HCT116 (cell line): ENCODE results near the gene PLA2G2C. TPM values are rescaled to one million over a fixed set of nuclear protein-coding genes. Genes with fewer than 3 reads are reported as not detected.

Experiments
- ATAC-seq: fragments of 200-7000 bp; cut with Tn5 transposase; 2 replicates; pipeline ENCODE4 v1.9.1; 2020; ENCODE audit warnings: mild to moderate bottlenecking, moderate library complexity
- BruUV-seq: library from RNA; stranded (reverse); fragments of 400-500 nt; replicated peaks from 2 replicates; lab custom pipeline; 2021; lab: Mats Ljungman, UMichigan
- CTCF ChIA-PET: fragments of 300-600 bp; sonication (Branson Sonifier 250); formaldehyde crosslinking; loops from one replicate; lab custom pipeline; 2021; ENCODE audit warnings: antibody characterized with exemption; lab: Charles Lee
- POLR2A ChIA-PET: fragments of 300-600, 350-600 bp; sonication (Branson Sonifier 250); formaldehyde crosslinking; loops from one replicate; lab custom pipeline; 2021; ENCODE audit warnings: antibody characterized with exemption; lab: Charles Lee
- RAD21 ChIA-PET, 2 experiments: fragments of 300-600 bp; sonication (Branson Sonifier 250); formaldehyde crosslinking; loops; one replicate each; lab custom pipeline; 2023; ENCODE audit warnings: low total read pairs in 2 of 2; ENCODE audit not compliant: uncharacterized antibody in 2 of 2, unreplicated experiment in 2 of 2, low non-redundant PET in 1 of 2; lab: Charles Lee
- DNase-seq: peaks from one replicate; pipeline ENCODE4 v3.0.0-alpha.2; 2010; ENCODE audit warnings: low read depth, low spot score
- H2AFZ ChIP-seq: fragments of 200-600 bp; shearing (Covaris generic), sonication (generic); 2 replicates; pipeline ENCODE4 v1.6.1; 2017; ENCODE audit warnings: low read depth, mixed run types, mixed read lengths, antibody characterized with exemption, low read length; ENCODE audit not compliant: poor library complexity, severe bottlenecking
- H3K27ac ChIP-seq: 2 replicates; pipeline ENCODE4 v1.5.1; 2012; ENCODE audit warnings: low read depth, low read length
- H3K27me3 ChIP-seq: fragments of 200-600 bp; sonication (generic); 2 replicates; pipeline ENCODE4 v1.6.1; 2016; ENCODE audit warnings: mixed run types, low read length, mixed read lengths; ENCODE audit not compliant: insufficient read depth
- H3K36me3 ChIP-seq, 2 experiments: fragments of 200-500 bp in 1 of 2; fragments of 200-600 bp in 1 of 2; sonication (Bioruptor generic) in 1 of 2; sonication (generic) in 1 of 2; 2 replicates each; pipeline versions ENCODE4 v1.5.1 to v1.6.1; 2014 to 2016; ENCODE audit warnings: low read length in 2 of 2, inconsistent platforms in 1 of 2, mixed read lengths in 1 of 2, mixed run types in 1 of 2; ENCODE audit not compliant: insufficient read depth in 2 of 2, control insufficient read depth in 1 of 2
- H3K4me1 ChIP-seq, 2 experiments: fragments of 200-600 bp in 1 of 2; sonication (generic) in 1 of 2; 2 replicates each; pipeline versions ENCODE4 v1.5.1 to v1.6.1; 2012 to 2017; ENCODE audit warnings: low read length in 2 of 2, inconsistent platforms in 1 of 2, mild to moderate bottlenecking in 1 of 2, mixed read lengths in 1 of 2, mixed run types in 1 of 2, moderate library complexity in 1 of 2; ENCODE audit not compliant: insufficient read depth in 2 of 2, control insufficient read depth in 1 of 2
- H3K4me2 ChIP-seq: fragments of 200-600 bp; sonication (generic); 2 replicates; pipeline ENCODE4 v1.6.1; 2017; ENCODE audit warnings: mixed run types, low read length, mixed read lengths
- H3K4me3 ChIP-seq, 2 experiments: fragments of 200-600 bp in 1 of 2; sonication (generic) in 1 of 2; replicated peaks in 1 of 2; 2 replicates each; pipeline ENCODE4 v1.5.1; 2011 to 2016; ENCODE audit warnings: low read length in 2 of 2, control low read depth in 1 of 2, low read depth in 1 of 2, mild to moderate bottlenecking in 1 of 2, mixed read lengths in 1 of 2, mixed run types in 1 of 2
- H3K79me2 ChIP-seq: fragments of 200-600 bp; sonication (generic); 2 replicates; pipeline ENCODE4 v1.6.1; 2017; ENCODE audit warnings: mild to moderate bottlenecking, mixed run types, low read length, moderate library complexity, mixed read lengths; ENCODE audit not compliant: insufficient read depth
- H3K9ac ChIP-seq: fragments of 200-600 bp; sonication (generic); 2 replicates; pipeline ENCODE4 v1.6.1; 2016; ENCODE audit warnings: low read length, mixed read lengths
- H3K9me2 ChIP-seq: fragments of 200-600 bp; sonication (generic), shearing (Covaris generic); 2 replicates; pipeline ENCODE4 v1.6.1; 2017; ENCODE audit warnings: mixed run types, mild to moderate bottlenecking, moderate library complexity; ENCODE audit not compliant: insufficient read depth
- H3K9me3 ChIP-seq, 2 experiments: fragments of 200-500 bp in 1 of 2; fragments of 200-600 bp in 1 of 2; sonication (Bioruptor generic) in 1 of 2; sonication (generic) in 1 of 2; 2 replicates each; pipeline ENCODE4 v1.6.1; 2014 to 2017; ENCODE audit warnings: low read length in 2 of 2, mixed read lengths in 2 of 2, inconsistent platforms in 1 of 2, low read depth in 1 of 2, mild to moderate bottlenecking in 1 of 2, mixed run types in 1 of 2, moderate library complexity in 1 of 2; ENCODE audit not compliant: control insufficient read depth in 1 of 2, insufficient read depth in 1 of 2
- H4K20me1 ChIP-seq: fragments of 200-600 bp; sonication (generic), shearing (Covaris generic); 2 replicates; pipeline ENCODE4 v1.6.1; 2017; ENCODE audit warnings: mixed run types, mild to moderate bottlenecking, moderate library complexity; ENCODE audit not compliant: insufficient read depth
- CBX3 ChIP-seq: IDR thresholded peaks from 2 replicates; pipeline ENCODE4 v1.6.1; 2012; ENCODE audit warnings: low read depth
- CEBPB ChIP-seq: IDR thresholded peaks from 2 replicates; pipeline ENCODE4 v1.6.1; 2012; ENCODE audit warnings: low read depth
- EGR1 ChIP-seq: IDR thresholded peaks from 2 replicates; pipeline ENCODE4 v1.6.1; 2012; ENCODE audit warnings: low read depth
- EZH2 ChIP-seq: fragments of 200-600 bp; sonication (generic); IDR thresholded peaks from 2 replicates; pipeline ENCODE4 v1.6.1; 2017; ENCODE audit warnings: antibody characterized with exemption, mixed run types
- EZH2phosphoT487 ChIP-seq: fragments of 200-600 bp; IDR thresholded peaks from 2 replicates; pipeline ENCODE4 v1.6.1; 2018; ENCODE audit warnings: antibody characterized with exemption, borderline replicate concordance
- FOSL1 ChIP-seq: IDR thresholded peaks from 2 replicates; pipeline ENCODE4 v1.6.1; 2012; ENCODE audit warnings: low read depth
- JUND ChIP-seq: IDR thresholded peaks from 2 replicates; pipeline ENCODE4 v1.6.1; 2012
- POLR2AphosphoS5 ChIP-seq: IDR thresholded peaks from 2 replicates; pipeline ENCODE4 v1.6.1; 2011; ENCODE audit warnings: mild to moderate bottlenecking, low read depth, low read length, moderate library complexity
- RAD21 ChIP-seq: IDR thresholded peaks from 2 replicates; pipeline ENCODE4 v1.6.1; 2012; ENCODE audit warnings: low read depth, mild to moderate bottlenecking
- YY1 ChIP-seq: IDR thresholded peaks from 2 replicates; pipeline ENCODE4 v1.6.1; 2011; ENCODE audit warnings: low read length, low read depth, moderate library complexity, mild to moderate bottlenecking; ENCODE audit not compliant: insufficient replicate concordance; ENCODE audit errors: extremely low read depth
- ZFX ChIP-seq: fragments of 450-650 bp; IDR thresholded peaks from 2 replicates; pipeline ENCODE4 v1.6.1; 2017
- ZNF274 ChIP-seq: fragments of 200-500 bp; sonication (Bioruptor generic); IDR thresholded peaks from 2 replicates; pipeline ENCODE4 v1.6.1; 2014; ENCODE audit warnings: mild to moderate bottlenecking, low read depth, low read length, inconsistent platforms
- intact Hi-C: fragments of 100-400 bp; cut with micrococcal nuclease; formaldehyde crosslinking; loops from 2 replicates; pipeline ENCODE4 v1.10.0; 2022
- total RNA-seq: library from RNA; stranded (reverse); gene quantifications from one replicate; pipeline ENCODE4 v1.2.1, GENCODE V29; 2021; ENCODE audit not compliant: unreplicated experiment
- TF ChIP-seq, protein P1 (sequence below): IDR thresholded peaks from 2 replicates; pipeline ENCODE4 v1.6.1; 2012
- TF ChIP-seq, protein P2 (sequence below): IDR thresholded peaks from 2 replicates; pipeline ENCODE4 v1.6.1; 2012; ENCODE audit warnings: low read depth
- TF ChIP-seq, protein P3 (sequence below): IDR thresholded peaks from 2 replicates; pipeline ENCODE4 v1.6.1; 2012

PLA2G2C gene
- total RNA-seq, 1 experiment from 2014 or later: not detected

DNA sequence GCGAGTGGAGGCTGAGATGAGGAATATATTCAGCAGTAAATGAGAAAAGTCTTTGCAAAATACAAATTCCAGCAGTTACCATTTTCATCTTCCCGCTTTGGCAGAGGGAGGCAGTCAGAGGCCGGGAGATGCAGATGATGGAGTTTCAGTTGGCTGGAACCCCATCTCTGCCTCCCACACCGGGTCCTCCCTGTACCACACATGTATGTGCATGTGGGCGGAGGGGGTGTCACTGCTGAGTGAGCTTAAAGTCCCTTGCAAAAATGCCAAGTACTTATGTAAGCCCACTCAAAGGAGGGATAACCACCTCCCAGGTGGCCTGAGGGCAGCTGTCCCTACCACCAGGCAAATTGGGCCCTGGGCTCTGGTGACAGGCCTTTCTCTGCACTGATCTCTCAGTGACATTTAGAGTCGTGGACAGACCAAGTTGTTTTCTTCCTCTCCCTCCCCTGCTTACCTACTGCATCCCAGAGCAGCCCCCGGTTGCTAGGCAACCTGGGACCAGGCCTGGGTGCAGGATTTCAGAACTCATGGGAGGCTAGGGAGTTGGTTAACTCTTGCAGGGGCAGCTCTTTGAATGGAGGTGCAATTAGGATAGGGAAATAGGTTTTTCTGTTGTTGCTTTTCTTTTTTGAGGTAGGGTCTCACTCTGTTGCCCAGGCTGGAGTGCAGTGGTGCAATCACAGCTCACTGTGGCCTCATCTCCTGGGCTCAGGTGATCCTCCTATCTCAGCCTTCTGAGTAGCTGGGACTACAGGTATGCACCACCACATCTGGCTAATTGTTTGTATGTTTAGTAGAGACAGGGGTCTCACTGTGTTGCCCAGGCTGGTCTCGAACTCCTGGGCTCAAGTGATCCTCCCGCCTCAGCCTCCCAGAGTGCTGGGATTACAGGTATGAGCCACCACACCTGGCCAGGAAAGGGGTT, 17.5 kb downstream of the PLA2G2C start:
- no TSS peak for BruUV-seq
- Histone ChIP-seq H3K27me3 (no peaks in the 10 kb centered on the region), H3K9ac (no peak overlapping the region), H3K9me3 (no peaks in the 10 kb centered on the region), H2AFZ (no peak overlapping the region), H3K4me2 (no peak overlapping the region), H3K9me2 (no peaks in the 10 kb centered on the region), H3K79me2 (no peaks in the 10 kb centered on the region), H3K36me3 (no peaks in the 10 kb centered on the region), H3K4me3 (no peak overlapping the region), H3K27ac (no peak overlapping the region), H4K20me1 (no peaks in the 10 kb centered on the region), H3K4me1 (peaks cover 0 to 10% of the 10 kb centered on the region in 2 experiments; a peak in 2 of 4 replicates)
- ATAC-seq: no peak
- TF ChIP-seq CEBPB (no peak), JUND (no peak), YY1 (no peak), POLR2AphosphoS5 (no peak), CBX3 (no peak), RAD21 (no peak), ZFX (no peak), ZNF274 (no peak), FOSL1 (no peak), EZH2phosphoT487 (no peak), EZH2 (no peak), EGR1 (no peak)
- TF ChIP-seq, protein P1, sequence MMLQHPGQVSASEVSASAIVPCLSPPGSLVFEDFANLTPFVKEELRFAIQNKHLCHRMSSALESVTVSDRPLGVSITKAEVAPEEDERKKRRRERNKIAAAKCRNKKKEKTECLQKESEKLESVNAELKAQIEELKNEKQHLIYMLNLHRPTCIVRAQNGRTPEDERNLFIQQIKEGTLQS: no peak
- TF ChIP-seq, protein P2, sequence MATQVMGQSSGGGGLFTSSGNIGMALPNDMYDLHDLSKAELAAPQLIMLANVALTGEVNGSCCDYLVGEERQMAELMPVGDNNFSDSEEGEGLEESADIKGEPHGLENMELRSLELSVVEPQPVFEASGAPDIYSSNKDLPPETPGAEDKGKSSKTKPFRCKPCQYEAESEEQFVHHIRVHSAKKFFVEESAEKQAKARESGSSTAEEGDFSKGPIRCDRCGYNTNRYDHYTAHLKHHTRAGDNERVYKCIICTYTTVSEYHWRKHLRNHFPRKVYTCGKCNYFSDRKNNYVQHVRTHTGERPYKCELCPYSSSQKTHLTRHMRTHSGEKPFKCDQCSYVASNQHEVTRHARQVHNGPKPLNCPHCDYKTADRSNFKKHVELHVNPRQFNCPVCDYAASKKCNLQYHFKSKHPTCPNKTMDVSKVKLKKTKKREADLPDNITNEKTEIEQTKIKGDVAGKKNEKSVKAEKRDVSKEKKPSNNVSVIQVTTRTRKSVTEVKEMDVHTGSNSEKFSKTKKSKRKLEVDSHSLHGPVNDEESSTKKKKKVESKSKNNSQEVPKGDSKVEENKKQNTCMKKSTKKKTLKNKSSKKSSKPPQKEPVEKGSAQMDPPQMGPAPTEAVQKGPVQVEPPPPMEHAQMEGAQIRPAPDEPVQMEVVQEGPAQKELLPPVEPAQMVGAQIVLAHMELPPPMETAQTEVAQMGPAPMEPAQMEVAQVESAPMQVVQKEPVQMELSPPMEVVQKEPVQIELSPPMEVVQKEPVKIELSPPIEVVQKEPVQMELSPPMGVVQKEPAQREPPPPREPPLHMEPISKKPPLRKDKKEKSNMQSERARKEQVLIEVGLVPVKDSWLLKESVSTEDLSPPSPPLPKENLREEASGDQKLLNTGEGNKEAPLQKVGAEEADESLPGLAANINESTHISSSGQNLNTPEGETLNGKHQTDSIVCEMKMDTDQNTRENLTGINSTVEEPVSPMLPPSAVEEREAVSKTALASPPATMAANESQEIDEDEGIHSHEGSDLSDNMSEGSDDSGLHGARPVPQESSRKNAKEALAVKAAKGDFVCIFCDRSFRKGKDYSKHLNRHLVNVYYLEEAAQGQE: no peak
- TF ChIP-seq, protein P3, sequence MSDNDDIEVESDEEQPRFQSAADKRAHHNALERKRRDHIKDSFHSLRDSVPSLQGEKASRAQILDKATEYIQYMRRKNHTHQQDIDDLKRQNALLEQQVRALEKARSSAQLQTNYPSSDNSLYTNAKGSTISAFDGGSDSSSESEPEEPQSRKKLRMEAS: no peak
- no peak for DNase-seq
- ChIA-PET POLR2A (no interaction called here), CTCF (interaction anchor here (1.2 kb wide), 1 partner anchor 194 kb away, joined by 3 read pairs; no protein-coding TSS in a partner anchor), RAD21 (no interaction called here)
- intact Hi-C loops: loop anchor here (5.0 kb wide), 1 partner anchor 323 kb away; no protein-coding TSS in a partner anchor
